Stimulated activated CD4-positive, alpha-beta T cell treated with anti-CD3 and anti-CD28 coated beads, Interleukin-1b, Interleukin-23, amount 100 ng/mL, for 4 hours (primary cell): ENCODE results near the gene HELZ2.

ENCODE experiments used
- DNase-seq, 2 donors: peaks; one replicate each; pipeline ENCODE4 v3.0.0-alpha.2; 2020; ENCODE audit warnings: low read depth in 2 of 2

Gene HELZ2

DNA sequence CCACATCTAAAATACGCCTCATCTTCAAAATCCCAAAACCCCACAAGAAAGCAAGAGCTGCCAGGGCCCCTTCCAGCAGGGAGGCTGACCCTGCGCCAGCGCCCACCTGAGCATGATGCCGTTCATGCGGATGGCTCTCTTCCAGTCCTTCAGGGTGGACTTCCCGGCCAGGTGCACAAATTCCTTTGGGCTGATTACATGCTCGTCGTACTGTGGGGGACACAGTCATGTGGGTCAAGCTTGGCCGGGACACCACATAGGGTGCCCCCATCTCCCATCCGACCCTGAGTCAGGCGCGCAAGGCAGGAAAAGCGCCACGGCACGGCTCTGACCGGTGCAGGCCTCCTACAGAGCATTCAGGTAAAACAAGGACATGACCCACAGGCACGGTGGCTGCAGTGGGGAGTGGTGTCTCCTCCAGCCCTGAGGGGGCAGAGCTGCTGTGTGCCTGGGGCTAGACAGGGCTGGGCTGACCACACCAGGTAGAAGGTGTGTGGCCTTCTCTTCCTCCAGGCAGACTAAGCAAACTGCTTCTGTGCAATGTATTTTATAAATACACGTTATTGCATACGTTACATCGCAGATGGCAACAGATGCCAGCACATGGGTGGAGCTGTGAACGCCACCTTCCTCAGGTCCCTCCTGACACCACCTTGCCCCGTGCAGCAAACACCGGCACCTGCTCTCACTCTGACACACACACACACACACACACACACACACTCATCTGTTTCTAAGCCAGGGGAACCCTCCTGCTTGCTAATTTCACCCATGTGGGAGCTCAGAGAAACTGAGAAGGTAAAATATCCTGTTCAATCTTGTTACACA, 23.8 kb upstream of the HELZ2 start:
- DNase-seq, result no peak

DNA sequence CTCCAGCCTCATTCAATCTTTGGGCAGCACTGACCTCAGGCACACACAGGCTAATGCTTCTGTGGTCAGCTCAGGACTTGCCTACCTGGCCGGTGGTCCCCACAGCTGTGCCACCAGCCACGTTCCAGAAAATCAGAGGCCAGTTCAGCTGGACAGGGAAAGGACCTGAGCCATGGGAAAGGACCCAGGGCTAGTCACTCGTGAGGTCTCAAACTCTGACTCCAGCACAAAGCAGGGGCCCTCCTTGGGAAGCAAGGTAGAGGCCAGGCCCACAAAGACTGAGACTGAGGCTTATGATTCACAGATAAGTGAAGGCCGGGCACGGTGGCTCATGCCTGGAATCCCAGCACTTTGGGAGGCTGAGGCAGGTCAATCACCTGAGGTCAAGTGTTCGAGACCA, 22.4 kb upstream of the HELZ2 start:
- DNase-seq, result no peak

DNA sequence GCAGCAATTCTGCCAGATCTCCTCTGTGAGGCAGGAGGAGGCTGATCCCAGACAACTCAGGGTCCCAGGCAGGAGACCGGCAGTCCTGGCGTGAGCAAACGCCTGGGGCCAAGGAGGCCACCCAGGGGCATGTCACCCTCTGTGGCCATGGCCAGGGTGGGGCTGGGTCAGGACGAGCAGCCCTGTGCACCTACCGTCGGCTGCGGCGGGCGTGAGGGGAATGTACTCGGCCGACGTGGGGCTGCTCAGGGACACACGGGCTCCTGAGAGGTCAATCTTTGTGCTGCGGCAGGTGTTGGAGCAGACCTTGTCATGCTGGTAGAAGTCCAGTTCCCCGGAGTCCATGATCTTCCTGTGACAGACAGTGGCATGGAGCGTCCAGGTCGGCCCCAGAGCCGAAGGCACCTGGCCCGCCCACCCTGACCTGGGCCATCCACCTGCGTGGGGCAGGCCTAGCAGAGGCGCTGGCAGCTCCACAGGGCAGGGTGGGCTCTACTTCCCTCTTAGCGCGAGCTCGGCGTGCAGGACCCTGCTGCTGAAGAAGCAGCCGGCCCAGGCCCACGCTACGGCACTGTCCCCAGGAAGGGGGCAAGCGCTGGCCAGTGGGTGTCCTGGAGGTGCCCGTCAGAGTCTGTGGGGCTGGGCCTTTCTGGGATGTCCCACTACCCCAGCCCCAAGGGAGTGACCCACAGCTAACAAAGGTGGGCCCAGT, 21.5 kb upstream of the HELZ2 start:
- DNase-seq, result no peak

DNA sequence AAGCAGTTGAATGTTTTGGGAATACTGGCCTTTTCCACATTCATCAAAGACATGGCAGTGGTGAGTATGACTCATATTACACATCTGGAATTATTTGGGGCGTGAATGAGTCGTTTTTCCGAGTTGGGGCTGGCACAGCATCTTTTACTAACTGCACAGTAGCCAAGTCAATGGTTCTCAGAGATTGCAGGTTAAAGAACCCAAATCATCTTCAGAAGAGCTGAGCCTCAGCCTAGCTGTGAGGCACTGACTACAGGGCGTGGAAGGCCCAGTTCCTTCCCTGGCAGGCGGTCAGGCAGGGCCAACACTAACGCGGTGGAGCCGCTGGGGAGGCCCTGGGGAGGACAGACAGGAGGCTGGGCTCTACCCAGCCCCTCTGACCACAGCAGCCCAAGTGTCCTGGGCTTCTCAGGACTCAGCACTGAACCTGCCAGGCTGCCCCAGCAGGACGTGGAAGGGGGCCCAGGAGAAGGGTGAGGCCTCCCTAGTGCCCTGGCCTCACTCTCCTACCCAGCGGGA, 20.1 kb upstream of the HELZ2 start:
- DNase-seq, result no peak

DNA sequence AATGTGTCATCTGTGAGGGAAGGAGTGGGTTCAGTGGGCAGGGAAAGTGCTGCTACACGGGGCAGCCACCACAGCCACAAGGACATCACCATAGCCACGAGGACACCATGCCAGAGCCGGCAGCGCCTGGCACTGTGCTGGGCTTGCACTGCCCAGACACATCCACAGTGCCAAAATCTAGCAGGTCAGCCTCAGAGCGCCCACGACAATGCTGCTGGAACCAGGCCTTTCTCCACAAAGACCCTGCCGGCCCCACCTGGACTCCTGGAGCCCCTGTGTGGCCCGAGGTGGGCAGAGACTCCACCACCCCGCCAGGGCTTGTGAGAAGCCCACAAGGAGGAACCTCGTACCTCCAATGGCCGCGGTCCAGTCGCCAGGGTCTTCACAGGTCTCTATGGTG, 18.6 kb upstream of the HELZ2 start:
- no peak for DNase-seq

DNA sequence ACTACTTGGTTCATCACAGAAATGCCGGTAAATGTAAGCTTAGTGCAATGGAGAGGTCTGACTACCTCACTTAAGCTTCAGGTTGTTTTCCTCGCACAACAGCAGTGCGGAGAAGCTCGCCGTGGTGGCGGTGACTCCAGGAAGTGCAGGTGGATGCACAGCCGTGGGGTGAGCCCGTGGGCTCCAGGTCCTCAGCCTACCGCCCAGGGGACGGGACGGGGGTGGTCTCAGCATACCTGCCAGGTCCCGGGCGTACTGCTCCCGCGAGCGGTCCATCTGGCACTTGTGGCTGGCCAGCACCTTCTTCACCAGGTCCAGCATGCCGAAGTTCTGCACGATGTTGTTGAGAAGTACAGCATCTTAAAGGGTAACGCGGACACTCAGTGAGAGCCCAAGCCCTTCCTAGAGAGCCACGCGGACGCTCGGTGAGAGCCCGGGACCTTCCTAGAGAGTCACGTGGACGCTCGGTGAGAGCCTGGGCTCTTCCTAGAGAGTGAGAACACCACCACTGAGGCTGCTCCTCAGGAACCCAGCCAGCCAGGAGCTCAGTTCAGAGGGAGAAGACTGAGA, 17.8 kb upstream of the HELZ2 start:
- no peak for DNase-seq

DNA sequence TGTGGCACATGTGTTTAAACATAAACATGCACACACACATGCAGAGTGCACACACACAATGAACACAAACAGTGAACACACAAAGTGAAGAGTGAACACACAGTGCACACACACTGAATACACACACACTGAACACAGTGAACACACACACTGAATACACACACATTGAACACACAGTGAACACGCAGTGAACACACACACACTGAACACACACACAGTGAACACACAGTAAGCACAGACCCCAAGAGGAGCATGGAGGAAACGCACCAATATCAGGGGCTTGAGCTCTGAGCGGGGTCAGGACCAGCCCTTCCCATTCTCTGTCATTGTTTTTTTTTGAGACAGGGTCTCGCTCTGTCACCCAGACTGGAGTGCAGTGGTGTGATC, 17.1 kb upstream of the HELZ2 start:
- no peak for DNase-seq

DNA sequence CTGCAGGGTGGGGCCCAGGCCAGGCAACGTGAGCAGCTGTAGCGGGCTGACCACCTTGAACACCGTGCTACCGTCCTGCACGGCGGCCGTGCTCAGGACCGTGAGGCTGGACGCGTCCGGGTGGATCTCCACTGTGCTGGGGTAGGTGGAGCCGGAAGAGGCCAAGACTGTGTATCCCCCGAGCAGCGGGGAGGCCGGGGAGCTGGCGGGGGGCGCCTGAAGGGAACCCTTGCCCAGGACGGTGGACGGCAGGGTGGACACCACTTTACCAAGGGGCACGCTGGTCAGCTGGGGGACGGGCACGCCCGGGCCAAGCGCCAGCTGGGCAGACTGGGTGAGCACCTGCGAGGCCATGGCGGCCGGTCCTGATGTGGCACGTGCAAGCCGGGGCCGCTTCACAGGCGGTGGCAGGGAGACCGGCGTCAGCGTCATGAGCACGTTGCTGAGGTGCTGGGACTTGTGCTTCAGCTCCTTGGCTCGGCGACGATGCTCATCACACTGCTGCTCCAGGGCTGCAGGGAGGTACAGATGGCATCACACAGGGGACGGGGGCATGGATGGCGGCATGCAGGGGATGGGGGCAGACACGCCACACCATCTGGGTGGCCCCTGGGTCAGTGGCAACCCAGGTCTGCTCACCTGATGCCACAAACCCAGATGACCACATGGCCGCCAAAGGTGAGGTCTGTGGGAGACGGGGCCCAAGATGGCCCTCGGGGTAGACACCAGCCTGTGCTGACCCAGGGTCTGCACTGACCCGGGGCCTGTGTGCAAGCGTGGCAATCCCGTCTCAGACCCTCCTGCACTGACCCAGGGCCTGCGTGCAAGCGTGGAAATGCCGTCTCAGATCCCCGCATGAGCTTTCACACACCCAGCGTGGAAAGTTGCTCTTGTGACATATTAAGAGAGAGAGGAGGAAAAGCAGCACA, 16.4 kb upstream of the HELZ2 start:
- DNase-seq, result no peak

DNA sequence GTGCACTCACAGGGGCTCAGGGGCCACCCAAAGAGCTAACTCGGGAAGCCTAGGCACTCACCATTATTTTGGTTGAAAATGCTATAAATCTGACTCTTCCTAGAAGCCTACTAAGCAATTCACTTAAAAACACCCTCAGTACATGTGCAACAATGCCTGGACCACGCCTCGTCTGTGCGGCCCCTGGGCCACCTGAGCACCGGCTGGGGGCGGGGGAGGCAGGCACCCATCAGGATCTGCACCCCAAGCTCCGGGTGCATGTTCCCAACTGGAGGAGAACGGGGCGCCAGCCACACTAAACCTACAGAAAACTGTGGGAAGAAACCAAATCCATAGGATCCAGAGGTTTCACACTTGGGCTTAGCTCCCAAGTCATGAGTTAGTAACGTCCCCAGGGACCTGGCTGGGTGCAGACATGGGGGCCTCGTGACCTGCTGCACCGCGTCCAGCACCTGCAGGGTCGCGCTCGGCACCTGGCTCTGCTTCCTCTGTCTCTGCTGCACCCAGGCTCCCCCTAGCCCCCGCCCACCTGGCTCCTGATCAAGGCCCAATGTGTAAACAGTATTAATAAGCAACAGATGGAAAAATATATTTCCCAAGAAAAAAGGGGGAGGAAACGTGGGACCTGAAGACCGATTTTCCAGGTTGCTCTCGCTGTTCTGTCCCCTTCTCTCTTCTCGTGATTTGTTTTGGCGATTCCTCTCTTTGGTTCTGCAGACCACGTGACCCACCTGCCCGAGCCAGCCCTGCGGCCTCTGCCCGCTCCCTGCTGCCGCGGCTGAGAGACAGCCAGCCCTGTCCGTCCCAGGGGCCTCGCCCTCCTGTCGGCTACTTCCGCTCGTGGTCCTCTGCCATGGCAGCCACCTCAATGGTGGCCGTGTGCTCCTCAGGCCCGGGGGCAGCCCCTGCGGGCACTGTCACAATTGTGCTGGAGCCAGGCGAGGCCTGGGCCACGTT, 15.5 kb upstream of the HELZ2 start:
- no peak for DNase-seq

DNA sequence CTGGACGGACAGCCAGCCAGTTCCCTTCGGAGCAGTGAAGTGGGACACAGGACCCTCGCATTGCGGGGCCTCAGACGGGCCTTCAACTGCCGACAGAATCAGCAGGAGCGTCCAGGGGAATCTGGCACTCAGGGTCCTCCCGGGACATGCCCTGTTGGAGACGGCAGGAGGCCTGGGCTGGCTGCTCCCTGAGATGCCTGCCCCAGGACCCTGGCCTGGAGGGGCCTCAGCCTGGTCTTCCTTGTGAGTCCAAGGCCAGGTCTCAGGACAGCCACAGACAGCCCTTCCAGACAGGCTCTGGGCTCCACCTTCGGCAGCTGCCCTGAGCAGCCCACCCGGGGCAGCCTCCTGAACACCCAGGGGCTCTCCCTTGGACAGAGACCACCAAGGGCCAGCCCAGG, 14.6 kb upstream of the HELZ2 start:
- DNase-seq, result no peak

DNA sequence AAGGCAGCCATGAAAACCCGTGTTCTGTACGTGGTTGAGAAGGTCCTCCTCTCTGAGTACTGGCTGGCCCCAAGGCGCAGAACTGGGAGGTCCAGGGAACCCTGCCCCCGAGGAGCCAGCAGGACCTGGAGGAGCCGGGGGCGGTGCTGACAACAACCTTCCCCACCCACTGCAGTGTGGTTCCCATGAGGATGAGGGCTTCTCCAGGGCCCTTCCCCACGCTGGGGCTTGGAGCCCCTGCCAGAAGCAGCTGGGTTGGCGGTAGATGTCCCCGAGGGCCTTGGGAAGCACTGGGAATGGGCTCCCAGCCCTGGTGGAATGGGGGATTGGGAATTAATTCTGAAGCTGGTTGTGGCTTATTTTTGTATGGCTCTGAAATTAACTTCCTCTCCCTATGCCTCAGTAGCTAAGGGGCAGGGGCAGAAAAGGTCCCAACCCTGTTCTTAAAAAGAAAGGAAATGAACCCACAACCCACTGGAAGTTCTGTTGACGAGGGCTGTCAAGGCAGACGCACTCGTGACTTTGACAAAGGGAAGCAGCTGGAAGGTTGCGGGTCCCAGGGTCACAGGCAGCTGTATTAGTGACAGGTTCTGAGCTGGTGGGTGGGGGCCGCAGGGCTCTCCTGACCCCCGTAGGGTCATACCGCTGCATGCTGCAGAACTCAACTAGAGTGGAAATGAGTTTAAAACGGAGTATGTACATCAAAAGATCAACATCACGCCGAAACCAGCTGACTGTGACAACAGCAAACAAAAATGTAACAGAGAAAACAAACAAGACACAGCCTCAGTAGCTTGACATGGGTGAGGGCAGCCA, 13.9 kb upstream of the HELZ2 start:
- DNase-seq, result no peak

DNA sequence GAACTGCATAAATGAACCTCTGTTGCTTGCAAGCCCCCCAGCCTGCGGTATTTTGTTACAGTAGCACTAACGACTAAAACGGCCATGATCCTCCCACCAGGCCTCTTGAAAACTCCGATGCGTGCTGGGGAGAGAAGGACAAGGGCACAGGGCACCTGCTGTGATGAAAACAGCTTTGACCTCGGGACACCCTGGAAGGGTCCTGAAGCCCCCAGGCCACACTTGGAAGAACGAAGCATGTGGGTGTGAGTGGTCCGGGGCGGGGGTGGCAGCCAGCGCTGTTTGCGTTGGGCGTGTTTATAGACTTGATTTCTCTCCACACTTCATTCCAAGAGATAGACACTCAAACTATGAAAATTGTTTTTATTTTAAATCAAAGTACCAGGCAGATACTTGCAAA, 13.2 kb upstream of the HELZ2 start:
- DNase-seq, result no peak

DNA sequence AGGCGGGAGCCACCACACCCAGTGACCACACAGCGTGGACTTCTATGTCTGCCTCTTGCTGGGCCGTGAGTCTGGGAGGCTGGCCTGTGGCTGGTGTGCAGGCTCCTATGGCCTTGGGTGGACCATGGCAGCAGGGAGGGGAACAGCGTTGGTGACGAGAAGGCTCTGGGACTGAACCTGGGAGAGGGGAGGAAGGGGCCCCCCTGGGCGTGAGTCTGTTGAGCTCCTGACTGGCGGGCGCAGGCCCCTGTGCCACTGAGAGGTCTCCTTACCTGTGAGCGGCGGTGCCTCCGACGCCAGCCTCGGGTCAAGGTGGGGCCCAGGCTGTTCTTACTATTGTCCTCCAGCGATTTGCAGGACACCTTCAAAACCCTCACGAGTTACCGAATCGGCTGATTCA, 12.8 kb upstream of the HELZ2 start:
- no peak for DNase-seq

DNA sequence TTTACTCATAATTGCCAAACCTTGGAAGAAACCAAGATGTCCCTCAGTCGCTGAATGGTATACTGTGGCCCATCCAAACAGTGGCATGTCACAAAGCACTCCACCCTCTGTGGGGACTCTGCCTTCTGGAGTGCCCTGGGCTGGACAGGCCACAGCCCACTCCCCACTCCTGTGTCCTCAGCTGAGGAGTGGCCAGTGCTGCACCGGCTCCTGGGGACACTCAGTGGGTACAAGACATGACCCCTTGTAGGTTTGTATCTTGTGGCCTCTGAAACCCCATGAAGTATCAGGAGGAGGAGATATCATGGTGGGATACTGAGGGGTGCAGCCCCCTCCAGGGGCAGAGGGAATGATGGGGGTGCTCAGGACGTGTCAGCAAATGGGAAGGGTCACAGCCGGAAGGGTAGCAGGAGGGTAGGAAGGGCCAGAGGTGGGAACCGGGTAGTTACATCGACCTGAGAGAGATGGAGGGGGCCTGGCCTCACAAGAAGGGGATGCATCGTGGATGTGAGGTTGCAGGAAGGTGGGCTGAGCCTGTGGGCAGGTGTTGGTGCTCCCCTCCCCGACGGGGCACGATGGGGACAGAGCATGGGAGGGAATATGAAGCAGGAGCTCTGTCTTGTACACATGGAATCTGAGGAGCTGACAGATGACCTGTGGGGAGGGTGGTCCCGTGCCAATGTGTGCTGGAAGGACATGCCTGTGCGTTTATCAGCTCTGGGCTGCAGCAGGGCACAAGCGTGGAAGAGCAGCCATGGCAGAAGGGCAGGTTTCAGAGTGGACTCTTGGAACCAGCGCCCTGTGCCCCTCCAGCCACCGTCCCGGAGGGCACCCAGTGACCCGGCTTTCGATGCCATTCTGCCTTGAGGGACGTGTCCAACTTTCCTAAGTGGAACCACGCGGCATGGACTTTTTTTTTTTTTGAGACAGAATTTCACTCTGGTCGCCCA, 11.9 kb upstream of the HELZ2 start:
- no peak for DNase-seq

DNA sequence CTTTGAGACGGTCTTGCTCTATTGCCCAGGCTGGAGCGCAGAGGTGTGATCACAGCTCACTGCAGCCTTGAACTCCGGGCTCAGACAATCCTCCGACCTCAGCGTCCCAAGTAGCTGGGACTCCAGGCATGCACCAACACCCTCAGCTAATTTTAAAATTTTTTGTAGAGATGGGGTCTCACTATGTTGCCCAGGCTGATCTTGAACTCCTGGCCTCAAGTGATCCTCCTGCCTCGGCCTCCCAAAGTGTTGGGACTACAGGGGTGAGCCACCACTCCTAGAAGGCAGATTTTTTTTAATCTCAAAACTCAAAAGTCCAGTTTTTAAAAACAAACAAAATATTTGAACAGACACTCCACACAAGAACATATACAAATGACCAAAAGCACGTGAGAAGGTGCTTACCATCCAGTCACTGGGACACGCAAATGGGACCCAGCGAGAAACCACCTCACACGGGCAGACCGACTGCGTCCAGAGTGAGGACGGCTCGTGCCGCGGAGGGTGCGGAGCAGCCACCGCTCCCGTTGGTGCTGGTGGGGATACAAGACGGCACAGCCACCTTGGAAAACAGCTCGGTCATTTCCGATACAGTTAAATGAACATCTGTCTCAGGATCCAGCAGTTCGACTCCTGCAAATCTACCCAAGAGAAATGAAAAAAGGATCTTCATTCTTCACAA, 8.5 kb upstream of the HELZ2 start:
- no peak for DNase-seq

DNA sequence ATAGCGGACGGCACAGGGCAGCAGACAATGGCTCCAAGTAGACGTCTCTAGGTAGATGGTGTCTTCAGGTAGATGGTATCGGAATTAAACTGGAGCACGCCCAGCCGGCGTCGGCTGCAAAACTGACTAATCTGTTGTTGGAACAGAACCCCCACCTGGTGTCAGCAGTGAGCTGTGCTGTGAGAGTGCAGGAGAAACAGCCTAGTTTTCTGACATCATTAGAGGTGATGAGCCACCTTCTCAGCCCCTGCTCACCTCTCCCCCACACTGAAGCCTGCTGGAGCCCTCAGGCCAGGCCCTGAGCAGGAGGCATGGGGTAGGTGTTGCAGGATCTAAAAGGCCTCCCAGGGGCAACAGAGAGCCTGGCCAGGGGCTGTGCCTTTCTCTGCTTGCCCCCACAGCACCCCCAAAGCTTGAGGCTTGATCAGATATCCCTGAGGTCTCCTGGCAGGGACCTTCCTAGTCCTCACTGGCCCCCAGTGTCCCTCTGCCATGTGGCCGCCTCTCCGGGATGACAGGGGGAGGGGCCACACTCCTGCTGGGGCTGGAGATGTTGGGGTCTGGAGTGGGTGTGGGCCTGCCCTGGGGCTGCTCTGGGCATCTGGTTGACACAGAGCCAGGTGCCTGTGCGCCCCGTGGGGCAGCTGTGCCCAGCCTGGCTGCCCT, 6.9 kb upstream of the HELZ2 start:
- DNase-seq, result peak; percentile 54 to 69

DNA sequence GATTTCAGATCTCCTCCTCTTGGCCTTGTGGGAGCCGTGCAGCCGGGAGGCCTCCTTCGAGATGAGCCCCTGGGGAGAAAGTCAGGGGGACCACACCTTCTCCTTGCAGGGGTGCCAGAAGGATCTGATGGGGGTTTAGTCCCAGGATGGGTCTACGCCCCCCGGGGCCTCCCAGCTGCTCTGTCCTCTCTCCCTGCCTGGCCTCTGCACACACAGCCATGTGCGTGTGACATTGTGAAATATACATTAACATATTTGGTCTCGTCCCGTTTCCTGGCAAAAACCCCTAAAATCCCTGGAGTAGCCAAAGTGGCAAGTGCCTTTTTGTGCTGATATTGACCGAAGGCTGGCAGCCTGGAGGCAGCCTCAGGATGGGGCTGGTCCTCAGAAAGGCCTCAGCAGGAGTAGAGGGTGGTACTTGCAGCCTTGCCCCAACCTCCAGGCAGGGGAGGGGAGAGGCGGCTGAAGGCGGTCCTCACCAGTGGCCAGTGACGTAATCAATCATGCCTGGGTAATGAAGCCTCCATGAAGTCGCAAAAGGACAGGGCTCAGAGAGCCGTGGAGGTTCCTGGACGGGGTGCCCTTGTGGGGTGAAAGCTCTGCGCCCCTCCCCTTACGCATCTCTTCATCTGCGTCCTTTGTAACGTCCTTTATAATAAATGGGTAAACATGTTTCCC, 5.1 kb upstream of the HELZ2 start:
- DNase-seq, result no peak
